GM12892 (cell line): ENCODE measurements around the gene DSCAML1.

Experiments
- DNase-seq: peaks from one replicate; pipeline ENCODE4 v3.0.0; 2011; ENCODE audit not compliant: insufficient read length
- FAIRE-seq: peaks from 2 replicates; lab custom pipeline; 2011; peaks lifted over from hg19 to GRCh38; lab: Jason Lieb, UNC
- POLR2A ChIP-seq: IDR thresholded peaks from 2 replicates; pipeline ENCODE4 v1.6.1; 2011; ENCODE audit warnings: low read depth, low read length, control low read depth
- POLR2AphosphoS5 ChIP-seq: IDR thresholded peaks from 2 replicates; pipeline ENCODE4 v1.6.1; 2011; ENCODE audit warnings: low read depth, low read length, control low read depth
- TAF1 ChIP-seq: IDR thresholded peaks from 2 replicates; pipeline ENCODE4 v1.6.1; 2011; ENCODE audit warnings: low read depth, mild to moderate bottlenecking, control low read depth, low read length, borderline replicate concordance

The DSCAML1 gene

GRCh38 chr11:117631336-117632140, 165.5 kb downstream of the DSCAML1 start:
- DNase-seq = no peak
- no peak for TF ChIP-seq POLR2AphosphoS5
- no peak for TF ChIP-seq POLR2A
- TF ChIP-seq TAF1 = no peak
- no peak for FAIRE-seq

DNA sequence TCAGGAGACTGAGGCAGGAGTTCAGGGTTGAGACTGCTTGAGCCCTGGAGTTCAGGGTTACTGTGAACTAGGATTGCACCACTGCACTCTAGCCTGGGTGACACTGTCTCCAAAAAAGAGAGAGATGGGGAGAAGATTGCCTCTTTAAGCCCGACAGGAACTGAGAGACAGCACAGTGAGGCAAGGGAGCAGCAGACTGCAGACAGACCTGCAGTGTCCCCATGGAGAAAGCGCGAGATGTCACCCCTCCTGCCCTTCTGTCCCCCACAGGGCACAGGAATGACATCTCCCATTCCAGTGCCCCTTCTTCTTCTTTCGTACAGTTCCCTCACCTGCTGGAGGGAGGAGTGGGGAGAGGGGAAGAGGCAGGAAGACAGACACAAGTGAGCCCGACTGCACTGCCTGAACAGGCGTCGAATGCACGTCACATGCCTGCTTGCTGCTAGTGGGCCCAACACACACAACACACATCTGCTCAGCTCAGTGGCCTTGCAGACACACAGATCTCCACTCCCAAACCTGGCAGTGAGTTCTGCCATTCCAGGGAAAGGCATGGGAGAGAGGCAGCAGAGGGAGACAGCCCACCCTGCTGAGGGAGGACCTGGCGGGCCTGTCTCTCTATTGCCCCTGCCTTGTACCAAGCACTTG, 167.0 kb downstream of the DSCAML1 start:
- no peak for DNase-seq
- no peak for FAIRE-seq
- TF ChIP-seq TAF1 (no peak), POLR2A (no peak), POLR2AphosphoS5 (no peak)

GRCh38 chr11:117629146-117629545, 167.9 kb downstream of the DSCAML1 start:
- no peak for TF ChIP-seq POLR2A
- no peak for TF ChIP-seq POLR2AphosphoS5
- no peak for TF ChIP-seq TAF1
- DNase-seq (no peak), FAIRE-seq (no peak)

GRCh38 chr11:117627259-117627658, 169.8 kb downstream of the DSCAML1 start:
- TF ChIP-seq POLR2AphosphoS5 = no peak
- no peak for TF ChIP-seq POLR2A
- no peak for TF ChIP-seq TAF1
- no peak for DNase-seq
- FAIRE-seq = no peak

DNA sequence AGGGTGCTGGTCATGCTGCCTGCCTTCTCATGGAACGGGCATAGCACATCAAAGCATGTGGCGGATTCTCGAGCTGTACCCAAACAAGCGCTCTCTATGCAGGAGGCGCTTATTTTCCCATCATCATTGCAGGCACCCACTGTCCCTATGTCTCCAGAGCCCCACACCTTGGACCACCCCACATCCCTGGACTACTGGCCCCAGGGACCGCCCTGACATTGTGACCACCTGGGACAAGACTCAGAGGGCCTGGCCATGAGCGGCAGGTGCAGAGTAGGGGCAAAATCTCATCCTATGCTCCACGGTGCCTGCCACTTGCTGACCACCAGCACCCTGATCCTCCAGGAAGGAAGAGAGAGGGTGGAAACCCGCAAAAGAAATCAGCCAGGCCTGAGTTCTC, 170.4 kb downstream of the DSCAML1 start:
- FAIRE-seq (no peak), DNase-seq (no peak)
- TF ChIP-seq TAF1 (no peak), POLR2A (no peak), POLR2AphosphoS5 (no peak)

- FAIRE-seq (no peak), DNase-seq (no peak)
- TF ChIP-seq POLR2A (no peak), POLR2AphosphoS5 (no peak), TAF1 (no peak)
Observed at GRCh38 chr11:117625237-117625636, 171.8 kb downstream of the DSCAML1 start.

GRCh38 chr11:117623831-117624271, 173.2 kb downstream of the DSCAML1 start:
- TF ChIP-seq POLR2AphosphoS5 (no peak), TAF1 (no peak), POLR2A (no peak)
- DNase-seq (no peak), FAIRE-seq (no peak)

- no peak for DNase-seq
- FAIRE-seq = no peak
- TF ChIP-seq POLR2A = no peak
- TF ChIP-seq TAF1 = no peak
- TF ChIP-seq POLR2AphosphoS5 = no peak
Observed at GRCh38 chr11:117621226-117621625, 175.8 kb downstream of the DSCAML1 start.

- DNase-seq (no peak), FAIRE-seq (no peak)
- no peak for TF ChIP-seq POLR2A
- no peak for TF ChIP-seq TAF1
- no peak for TF ChIP-seq POLR2AphosphoS5
Observed at GRCh38 chr11:117620659-117621058, 176.4 kb downstream of the DSCAML1 start.

DNA sequence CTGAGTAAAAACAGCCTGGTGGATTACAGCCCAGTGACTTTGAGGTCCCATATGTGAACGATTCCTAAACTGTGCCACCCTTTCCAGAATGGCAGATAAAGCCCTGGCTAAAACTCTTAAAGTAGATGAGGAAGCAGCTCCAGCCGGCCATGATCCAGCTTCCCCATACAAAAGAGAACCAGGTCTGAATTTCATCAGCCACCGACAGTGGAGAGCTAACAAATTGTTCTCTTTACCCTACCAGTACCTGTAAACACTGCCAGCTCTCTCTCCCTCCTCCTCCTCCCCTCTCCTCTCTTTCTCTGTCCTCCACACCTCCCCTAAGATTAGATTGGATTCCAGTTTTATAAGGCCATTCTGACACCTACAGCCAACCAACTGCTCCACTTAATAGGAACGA, 176.9 kb downstream of the DSCAML1 start:
- FAIRE-seq (no peak), DNase-seq (no peak)
- no peak for TF ChIP-seq POLR2A

DNA sequence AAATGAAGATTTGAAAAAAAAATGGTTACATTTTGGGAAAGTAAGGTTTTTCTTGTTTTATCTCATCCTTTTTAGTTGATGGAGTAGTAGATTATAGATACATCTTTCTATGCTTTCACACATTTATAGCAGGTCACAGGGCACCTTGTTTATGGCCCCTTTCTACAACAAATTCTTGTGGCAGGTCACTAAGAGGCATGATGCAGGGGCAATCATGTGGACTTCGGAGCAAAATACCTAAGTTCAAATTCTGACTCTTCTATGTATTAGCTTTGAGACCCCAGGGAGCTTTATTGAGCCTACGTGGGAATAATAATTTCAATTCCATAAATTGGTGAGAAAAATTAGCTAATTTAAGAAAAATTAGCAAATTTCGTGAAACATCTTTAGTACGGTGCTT, 177.4 kb downstream of the DSCAML1 start:
- FAIRE-seq (no peak), DNase-seq (no peak)
- no peak for TF ChIP-seq POLR2AphosphoS5
- no peak for TF ChIP-seq TAF1
- no peak for TF ChIP-seq POLR2A

DNA sequence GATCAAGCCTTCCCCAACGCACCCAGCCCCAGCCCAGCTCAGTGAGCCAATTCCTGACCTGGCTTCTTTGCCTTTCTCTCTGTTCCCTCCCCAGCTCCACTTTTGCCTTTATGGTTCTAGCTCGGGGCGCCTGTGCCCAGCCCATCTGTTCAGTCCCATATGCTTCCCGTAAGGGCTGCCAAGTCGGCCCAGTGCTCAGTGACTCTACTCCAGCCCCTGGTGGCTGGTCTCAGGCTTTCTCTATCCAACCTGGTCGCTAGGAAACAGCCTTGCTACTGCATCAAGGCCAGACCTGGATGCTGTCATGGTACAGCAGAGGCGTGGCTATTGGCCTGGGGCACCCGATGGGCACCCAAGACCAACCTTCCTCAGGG, 178.0 kb downstream of the DSCAML1 start:
- DNase-seq (no peak), FAIRE-seq (no peak)
- TF ChIP-seq POLR2AphosphoS5 = no peak
- TF ChIP-seq POLR2A = no peak
- no peak for TF ChIP-seq TAF1
